Psoas muscle (tissue), 8 donors: Measurements from ENCODE around the gene HEPN1. TPM values are rescaled to one million over a fixed set of nuclear protein-coding genes. Genes with fewer than 3 reads are reported as not detected.

Source experiments
- ATAC-seq, 4 donors: fragments of 200-7000 bp; cut with Tn5 transposase; one replicate each; pipeline ENCODE4 v1.9.1; 2020; ENCODE audit warnings: moderate library complexity in 3 of 4, mild to moderate bottlenecking in 2 of 4
- DNase-seq, 2 donors: peaks; one replicate each; pipeline ENCODE4 v3.0.0-alpha.2; 2020
- H3K27ac ChIP-seq: fragments of 200-600 bp; one replicate; pipeline ENCODE4 v1.8.0; 2022
- H3K27me3 ChIP-seq, 3 donors: fragments of 200-600 bp in 1 of 3; one replicate each; pipeline versions ENCODE4 v1.6.1 to v1.8.0; 2013 to 2022; ENCODE audit warnings: low read length in 2 of 3, mild to moderate bottlenecking in 2 of 3, moderate library complexity in 1 of 3; ENCODE audit not compliant: insufficient read depth in 3 of 3
- H3K36me3 ChIP-seq, 2 donors: fragments of 200-600 bp in 1 of 2; one replicate each; pipeline versions ENCODE4 v1.6.1 to v1.8.0; 2013 to 2022; ENCODE audit warnings: low read depth in 1 of 2, mild to moderate bottlenecking in 1 of 2, moderate library complexity in 1 of 2; ENCODE audit not compliant: insufficient read depth in 1 of 2
- H3K4me1 ChIP-seq: fragments of 200-600 bp; one replicate; pipeline ENCODE4 v1.8.0; 2022
- H3K4me3 ChIP-seq: fragments of 200-600 bp; one replicate; pipeline ENCODE4 v1.8.0; 2022; ENCODE audit warnings: mild to moderate bottlenecking
- H3K9me3 ChIP-seq: fragments of 200-600 bp; one replicate; pipeline ENCODE4 v1.8.0; 2022
- whole genome bisulfite sequencing, 3 donors: extraction: QIAGEN DNeasy Blood & Tissue Kit; methylation state at CpG; one replicate each; pipeline versions ENCODE4 v1.1.6 to v1.1.7; 2013; 5-methylcytosine and 5-hydroxymethylcytosine counted together
- intact Hi-C, 2 donors: fragments of 100-400 bp; cut with DNase I; formaldehyde crosslinking; loops; one replicate each; pipeline versions ENCODE4 v1.11.0 to v1.14.2; 2022
- polyA plus RNA-seq, 3 donors: library from polyadenylated mRNA; stranded (reverse); fragments of 200-250 nt; gene quantifications; one replicate each; pipeline ENCODE4 v1.2.3, GENCODE V29; 2013
- total RNA-seq, 4 donors: library from RNA; stranded (reverse); fragmentation: NEBNext Ultra II Directional in 2 of 4; extraction: Animal tissue kit (Norgen Biotek cat#: 25700) in 2 of 4; gene quantifications; one replicate each; pipeline versions ENCODE4 v1.2.1 to v1.2.4, GENCODE V29; 2021 to 2023
- TF ChIP-seq, protein P1 (sequence below): fragments of 200-600 bp; IDR thresholded peaks from one replicate; pipeline ENCODE4 v1.8.0; 2022; ENCODE audit warnings: antibody characterized with exemption
- donor health status: healthy with polysubstance abuse.
- donor health status: DM: no; HTN: no; CAD: no; lungs with moderate emphysema.
- donor health status: Bipolar disorder and iron deficiency.
- donor health status: healthy.
- donor health status: DM: yes; HTN: yes; CAD: no.
- donor health status: DM: no; HTN: no; CAD: no.
- donor health status: DM: no; HTN: no; CAD: no.
- donor health status: DM: yes; HTN: yes; CAD: no.

Gene HEPN1
- total and polyA plus RNA-seq, 7 donors: 0.01 to 0.04 TPM; not detected in 5

DNA sequence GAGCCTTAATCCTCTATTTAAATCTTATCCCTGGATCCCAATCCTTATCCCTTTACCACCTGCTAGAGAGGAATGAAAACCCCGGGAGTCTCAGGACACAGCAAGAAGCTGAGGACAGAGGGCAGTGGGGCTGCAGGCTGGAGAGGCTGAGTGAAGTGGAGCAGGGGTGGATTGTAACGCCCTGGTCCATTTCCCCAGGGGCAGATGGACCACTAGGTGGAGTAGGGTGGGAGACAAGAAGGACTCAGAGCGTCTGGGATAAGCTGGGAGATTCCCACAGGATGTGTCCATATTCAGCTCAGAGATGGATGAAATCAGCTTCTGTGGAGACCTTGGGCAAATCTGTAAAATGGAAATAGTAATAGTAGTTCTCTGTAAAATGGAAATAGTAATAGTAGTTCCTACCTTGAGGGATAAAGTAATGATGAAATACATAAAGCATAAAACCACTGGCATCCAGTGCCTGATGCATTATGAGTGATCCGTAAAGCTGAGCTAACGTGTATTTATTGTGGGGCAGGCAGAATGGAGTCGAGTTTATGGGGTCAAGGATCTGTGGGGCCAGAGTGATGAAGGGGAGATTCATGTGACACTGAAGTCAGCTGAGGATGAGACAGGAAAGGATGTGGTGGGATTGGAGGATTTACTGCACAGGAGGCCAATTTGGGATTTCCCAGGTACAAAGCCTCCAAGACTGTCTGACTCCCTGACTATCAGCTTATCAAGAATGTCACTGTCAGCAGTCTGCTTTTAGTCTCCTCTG, 19.5 kb upstream of the HEPN1 start:
- 41 to 58% (median 45%) methylated on average over 6 of the region's 6 CpGs for WGBS, 3 donors
- intact Hi-C loops: no loop called here
- Histone ChIP-seq H3K36me3 (no peaks in the 10 kb centered on the region), H3K27ac (peak overlapping the region; percentile 68), H3K4me3 (no peak overlapping the region), H3K4me1 (no peaks in the 10 kb centered on the region), H3K27me3 (peaks cover 0 to 28% (median 4%) of the 10 kb centered on the region in 3 donors), H3K9me3 (no peaks in the 10 kb centered on the region)
- TF ChIP-seq, protein P1, sequence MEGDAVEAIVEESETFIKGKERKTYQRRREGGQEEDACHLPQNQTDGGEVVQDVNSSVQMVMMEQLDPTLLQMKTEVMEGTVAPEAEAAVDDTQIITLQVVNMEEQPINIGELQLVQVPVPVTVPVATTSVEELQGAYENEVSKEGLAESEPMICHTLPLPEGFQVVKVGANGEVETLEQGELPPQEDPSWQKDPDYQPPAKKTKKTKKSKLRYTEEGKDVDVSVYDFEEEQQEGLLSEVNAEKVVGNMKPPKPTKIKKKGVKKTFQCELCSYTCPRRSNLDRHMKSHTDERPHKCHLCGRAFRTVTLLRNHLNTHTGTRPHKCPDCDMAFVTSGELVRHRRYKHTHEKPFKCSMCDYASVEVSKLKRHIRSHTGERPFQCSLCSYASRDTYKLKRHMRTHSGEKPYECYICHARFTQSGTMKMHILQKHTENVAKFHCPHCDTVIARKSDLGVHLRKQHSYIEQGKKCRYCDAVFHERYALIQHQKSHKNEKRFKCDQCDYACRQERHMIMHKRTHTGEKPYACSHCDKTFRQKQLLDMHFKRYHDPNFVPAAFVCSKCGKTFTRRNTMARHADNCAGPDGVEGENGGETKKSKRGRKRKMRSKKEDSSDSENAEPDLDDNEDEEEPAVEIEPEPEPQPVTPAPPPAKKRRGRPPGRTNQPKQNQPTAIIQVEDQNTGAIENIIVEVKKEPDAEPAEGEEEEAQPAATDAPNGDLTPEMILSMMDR: no peak
- ATAC-seq (no peak), DNase-seq (no peak)

DNA sequence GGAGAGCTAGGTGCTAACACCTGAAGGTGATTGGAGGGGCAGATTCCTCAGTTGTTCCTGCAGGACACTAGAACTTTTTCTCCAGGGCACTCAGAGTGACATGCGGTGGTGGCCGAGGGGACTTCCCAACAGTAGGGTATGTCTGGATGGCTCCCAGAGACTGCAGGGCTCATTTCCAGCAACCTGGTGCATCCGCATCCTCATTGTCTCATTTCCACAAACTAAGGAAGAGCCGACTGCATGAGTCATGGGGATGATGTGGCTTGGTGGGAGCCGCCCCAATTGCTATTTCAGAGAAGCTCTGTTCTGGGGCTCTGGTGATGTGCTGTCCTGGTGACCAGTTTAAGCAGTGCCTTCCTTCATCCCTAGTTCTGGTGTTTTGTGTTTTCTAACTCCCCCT, 18.6 kb upstream of the HEPN1 start:
- 15 to 43% (median 18%) methylated on average over 5 of the region's 5 CpGs for WGBS, 3 donors
- Histone ChIP-seq H3K4me3 (peak overlapping the region; percentile 15), H3K27me3 (peaks cover 0 to 28% (median 4%) of the 10 kb centered on the region in 3 donors), H3K9me3 (no peaks in the 10 kb centered on the region), H3K27ac (peak overlapping the region; percentile 68), H3K36me3 (no peaks in the 10 kb centered on the region), H3K4me1 (no peaks in the 10 kb centered on the region)
- intact Hi-C loops: no loop called here
- TF ChIP-seq, protein P1: no peak
- ATAC-seq (peak in 3 of 4 donors; percentile 42 to 52 (median 47)), DNase-seq (peak in 1 of 2 donors; percentile 65)

DNA sequence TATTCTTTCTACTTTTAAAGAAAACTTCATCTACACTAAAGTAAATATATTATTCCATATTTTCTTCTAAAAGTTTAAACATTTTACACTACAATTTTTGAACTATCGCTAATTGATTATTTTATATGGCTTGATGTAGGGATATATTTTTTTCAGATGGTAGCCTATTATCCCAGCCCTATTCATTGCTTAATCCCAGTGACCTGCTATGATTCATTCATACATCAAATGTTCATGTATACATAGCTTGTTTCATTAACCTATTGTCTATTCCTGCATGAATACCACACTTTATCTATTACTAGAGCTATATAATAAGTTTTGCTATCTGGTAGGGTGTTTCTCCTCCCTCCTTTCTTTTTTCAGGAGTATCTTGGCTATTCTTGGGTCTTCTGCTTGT, 16.4 kb upstream of the HEPN1 start:
- Histone ChIP-seq H3K27ac (no peak overlapping the region), H3K9me3 (no peaks in the 10 kb centered on the region), H3K4me1 (no peaks in the 10 kb centered on the region), H3K36me3 (no peaks in the 10 kb centered on the region), H3K4me3 (no peak overlapping the region), H3K27me3 (peaks cover 0 to 28% (median 4%) of the 10 kb centered on the region in 3 donors)
- ATAC-seq (no peak), DNase-seq (no peak)
- intact Hi-C loops: no loop called here
- TF ChIP-seq, protein P1: no peak
- 95 to 100% (median 99%) methylated on average over 1 of the region's 1 CpG for WGBS, 3 donors

DNA sequence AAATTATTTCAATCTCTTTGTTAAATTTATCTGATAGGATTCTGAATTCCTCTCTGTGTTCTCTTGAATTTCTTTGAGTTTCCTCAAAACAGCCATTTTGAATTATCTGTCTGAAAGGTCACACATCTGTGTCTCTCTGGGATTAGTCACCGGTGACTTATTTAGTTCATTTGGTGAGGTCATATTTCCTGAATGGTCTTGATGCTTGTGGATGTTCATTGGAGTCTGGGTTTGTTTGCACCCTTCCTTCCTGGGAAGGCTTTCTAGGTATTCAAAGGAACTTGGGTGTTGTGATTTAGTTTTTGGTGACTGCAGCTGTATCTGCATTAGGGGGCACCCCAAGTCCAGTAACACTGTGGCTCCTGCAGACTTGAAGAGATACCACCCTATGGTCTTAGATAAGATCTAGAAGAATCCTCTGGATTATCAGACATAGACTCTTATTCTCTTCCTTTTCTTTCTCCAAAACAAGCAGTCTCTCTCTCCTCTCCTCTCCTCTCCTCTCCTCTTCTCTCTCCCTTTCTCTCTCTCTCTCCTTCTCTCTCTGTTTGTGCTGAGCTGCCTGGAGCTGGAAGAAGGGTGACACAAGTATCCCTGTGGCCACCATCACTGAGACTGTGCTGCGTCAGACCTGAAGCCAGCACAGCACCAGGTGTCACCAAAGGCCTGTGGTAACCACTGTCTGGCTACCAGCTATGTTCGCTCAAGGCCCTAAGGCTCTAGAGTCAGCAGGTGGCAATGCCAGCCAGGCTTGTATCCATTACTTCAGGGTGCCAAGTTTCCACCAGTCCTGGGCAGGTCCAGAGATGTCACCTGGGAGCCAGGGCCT, 3.3 kb upstream of the HEPN1 start:
- H3K27me3 ChIP-seq: peaks cover 0 to 1% (median 0%) of the 10 kb centered on the region in 3 donors
- TF ChIP-seq, protein P1: no peak
- ATAC-seq: no peak
- intact Hi-C loops: no loop called here
- H3K4me3 ChIP-seq: no peak overlapping the region
- H3K27ac ChIP-seq: no peak overlapping the region
- no peaks in the 10 kb centered on the region for H3K36me3 ChIP-seq
- H3K9me3 ChIP-seq: no peaks in the 10 kb centered on the region
- WGBS, 3 donors: 68 to 76% (median 75%) methylated on average over 3 of the region's 3 CpGs
- DNase-seq: no peak
- H3K4me1 ChIP-seq: no peaks in the 10 kb centered on the region
